Stimulated activated CD8-positive, alpha-beta memory T cell treated with anti-CD3 and anti-CD28 coated beads, Interleukin-12 subunit alpha, Interleukin-12 subunit beta, amount 100 ng/mL, for 1 hour (primary cell): ENCODE results near the gene DENND6B.
"Not testable (repeated sequence)": the region's sequence is repeated elsewhere in the genome, so short reads cannot be mapped to it uniquely, and the experiment has no call there.

ENCODE experiments used
- DNase-seq: peaks from one replicate; pipeline ENCODE4 v3.0.0-alpha.2; 2020; ENCODE audit warnings: low read depth

Gene DENND6B

DNA sequence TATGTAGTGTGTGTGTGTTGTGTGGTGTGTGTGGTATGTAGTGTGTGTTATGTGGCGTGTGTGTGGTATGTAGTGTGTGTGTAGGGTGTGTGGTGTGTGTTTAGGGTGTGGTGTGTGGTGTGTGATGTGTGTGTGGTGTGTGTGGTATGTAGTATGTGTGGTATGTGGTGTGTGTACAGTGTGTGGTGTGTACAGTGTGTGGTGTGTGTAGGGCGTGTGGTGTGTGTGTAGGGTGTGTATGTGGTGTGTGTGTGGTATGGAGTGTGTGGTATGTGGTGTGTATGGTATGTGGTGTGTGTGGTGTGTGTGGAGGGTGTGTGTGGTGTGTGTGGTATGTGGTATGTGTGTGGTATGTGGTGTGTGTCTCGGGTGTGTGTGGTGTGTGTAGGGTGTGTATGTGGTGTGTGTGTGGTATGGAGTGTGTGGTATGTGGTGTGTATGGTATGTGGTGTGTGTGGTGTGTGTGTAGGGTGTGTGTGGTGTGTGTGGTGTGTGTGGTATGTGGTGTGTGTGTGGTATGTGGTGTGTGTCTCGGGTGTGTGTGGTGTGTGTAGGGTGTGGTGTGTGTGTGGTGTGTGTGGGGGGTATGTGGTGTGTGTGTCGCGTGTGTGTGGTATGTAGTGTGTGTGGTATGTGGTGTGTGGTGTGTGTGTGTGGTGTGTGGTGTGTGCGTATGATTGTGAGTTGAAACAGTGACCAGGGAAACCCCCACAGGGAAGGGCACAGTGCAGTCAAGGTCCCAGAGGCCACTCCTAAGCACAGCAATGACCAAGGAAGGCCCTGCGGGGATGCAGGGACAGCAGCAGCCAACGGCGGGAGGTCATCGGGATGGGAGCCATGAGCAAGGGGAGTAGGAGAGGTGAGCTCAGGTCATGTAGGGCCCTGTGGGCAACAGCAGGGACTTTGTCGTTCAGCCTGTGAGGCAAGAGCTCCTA lies 13.4 kb upstream of the DENND6B start:
- DNase-seq, result no peak

DNA sequence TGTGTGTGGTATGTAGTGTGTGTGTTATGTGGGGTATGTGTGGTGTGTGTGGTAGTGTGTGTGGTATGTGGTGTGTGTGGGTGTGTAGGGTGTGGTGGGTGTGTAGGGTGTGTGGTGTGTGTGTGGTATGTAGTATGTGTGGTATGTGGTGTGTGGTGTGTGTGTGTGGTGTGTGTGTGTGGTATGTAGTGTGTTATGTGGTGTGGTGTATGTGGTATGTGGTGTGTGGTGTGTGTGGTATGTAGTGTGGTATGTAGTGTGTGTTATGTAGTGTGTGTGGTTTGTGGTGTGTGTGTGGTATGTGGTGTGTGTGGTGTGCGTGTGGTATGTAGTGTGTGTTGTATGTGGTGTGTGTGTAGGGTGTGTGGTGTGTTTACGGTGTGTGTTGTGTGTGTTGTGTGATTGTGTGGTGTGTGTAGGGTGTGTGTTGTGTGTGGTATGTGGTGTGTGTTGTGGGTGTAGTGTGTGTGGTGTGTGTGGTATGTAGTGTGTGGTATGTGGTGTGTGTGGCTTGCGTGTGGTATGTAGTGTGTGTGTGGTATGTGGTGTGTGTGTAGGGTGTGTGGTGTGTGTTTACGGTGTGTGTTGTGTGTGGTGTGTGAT lies 12.1 kb upstream of the DENND6B start:
- no peak for DNase-seq

DNA sequence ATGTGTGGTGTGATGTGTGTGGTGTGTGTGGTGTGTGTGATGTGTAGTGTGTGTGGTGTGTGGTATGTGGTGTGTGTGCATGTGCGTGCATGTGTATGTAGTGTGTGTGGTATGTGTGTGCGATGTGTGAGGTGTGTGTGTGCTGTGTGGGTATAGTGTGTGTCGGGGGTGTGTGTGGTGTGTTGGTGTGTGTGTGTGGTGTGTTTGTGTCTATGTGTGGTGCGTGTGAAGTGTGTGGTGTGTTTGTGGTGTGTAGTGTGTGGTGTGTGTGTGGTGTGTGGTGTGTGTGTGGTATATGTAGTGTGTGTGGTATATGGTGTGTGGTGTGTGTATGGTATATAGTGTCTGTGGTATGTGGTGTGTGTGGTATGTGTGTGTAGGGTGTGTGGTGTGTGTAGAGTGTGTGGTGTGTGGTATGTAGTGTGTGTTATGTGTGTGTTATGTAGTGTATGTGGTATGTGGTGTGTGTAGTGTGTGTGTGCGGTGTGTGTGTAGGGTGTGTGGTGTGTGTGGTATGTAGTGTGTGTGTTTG lies 11.3 kb upstream of the DENND6B start:
- no peak for DNase-seq

DNA sequence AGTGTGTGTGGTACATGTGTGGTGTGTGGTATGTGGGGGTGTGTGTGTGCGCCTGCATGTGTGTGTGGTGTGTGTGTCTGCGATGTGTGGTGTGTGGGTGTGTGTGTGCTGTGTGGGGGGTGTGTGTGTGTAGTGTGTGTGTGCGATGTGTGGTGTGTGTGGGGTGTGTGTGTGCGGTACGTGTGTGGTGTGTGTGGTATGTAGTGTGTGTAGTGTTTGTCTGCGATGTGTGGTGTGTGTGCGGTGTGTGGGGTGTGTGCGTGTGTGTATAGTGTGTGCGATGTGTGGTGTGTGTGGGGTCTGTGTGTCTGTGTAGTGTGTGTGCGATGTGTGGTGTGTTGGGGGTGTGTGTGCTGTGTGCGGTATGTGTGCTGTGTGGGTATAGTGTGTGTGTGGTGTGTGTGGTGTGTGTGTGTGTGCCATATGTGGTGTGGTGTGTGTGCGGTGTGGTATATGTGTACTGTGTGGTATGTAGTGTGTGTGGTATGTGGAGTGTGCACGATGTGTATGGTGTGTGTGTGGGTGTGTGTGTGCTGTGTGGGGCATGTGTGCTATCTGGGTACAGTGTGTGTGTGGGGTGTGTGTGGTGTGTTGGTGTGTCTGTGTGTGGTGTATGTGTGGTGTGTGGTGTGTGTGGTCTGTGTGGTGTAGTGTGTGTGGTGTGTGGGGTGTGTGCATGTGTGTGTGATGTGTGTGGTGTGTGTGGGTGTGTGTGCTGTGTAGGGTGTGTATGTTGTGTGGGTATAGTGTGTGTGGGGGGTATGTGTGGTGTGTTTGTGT lies 10.6 kb upstream of the DENND6B start:
- no peak for DNase-seq

DNA sequence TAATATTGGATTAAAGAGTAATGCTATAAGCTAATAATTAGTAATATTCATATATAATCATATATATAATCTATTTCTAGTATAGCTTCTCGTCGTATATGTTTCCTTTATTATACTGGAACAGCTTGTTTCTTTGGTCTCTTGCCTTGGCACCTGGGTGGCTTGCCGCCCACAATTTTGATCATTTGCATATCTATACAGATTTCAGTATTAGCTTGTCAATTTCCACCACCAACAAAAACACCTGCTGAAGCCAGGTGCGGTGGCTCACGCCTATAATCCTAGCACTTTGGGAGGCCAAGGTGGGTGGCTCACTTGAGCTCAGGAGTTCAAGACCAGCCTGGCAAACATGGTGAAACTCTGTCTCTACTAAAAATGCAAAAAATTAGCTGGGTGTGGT lies 7.6 kb upstream of the DENND6B start:
- not testable (repeated sequence) for DNase-seq

DNA sequence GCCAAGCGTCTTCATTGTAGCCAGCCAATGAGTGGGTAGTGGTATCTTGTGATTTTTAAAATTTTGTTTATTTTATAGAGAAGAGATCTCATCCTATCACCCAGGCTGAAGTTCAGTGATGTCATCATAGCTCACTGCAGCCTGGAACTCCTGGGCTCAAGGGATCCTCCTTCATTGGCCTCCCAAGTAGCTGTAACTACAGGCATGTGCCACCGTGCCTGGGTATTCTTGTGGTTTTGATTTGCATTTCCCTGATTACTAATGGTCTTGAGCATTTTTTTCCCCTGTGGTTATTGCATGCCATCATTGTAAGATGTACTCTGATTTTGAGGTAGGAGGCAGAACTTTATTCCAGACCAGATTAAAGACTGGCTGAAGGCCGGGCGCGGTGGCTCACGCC lies 2.4 kb upstream of the DENND6B start:
- DNase-seq, result no peak

DNA sequence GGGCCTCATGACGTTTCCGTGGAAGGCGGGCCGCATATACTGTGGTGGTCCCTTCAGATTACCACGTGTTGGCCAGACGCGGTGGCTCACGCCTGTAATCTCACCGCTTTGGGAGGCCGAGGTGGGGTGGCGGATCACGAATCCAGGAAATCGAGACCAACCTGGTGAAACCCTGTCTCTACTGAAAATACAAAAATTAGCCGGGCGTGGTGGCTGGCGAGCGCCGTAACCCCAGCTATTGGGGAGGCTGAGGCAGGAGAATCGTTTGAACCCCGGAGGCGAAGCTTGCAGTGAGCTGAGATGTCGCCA lies 853 bp upstream of the DENND6B start:
- no peak for DNase-seq

DNA sequence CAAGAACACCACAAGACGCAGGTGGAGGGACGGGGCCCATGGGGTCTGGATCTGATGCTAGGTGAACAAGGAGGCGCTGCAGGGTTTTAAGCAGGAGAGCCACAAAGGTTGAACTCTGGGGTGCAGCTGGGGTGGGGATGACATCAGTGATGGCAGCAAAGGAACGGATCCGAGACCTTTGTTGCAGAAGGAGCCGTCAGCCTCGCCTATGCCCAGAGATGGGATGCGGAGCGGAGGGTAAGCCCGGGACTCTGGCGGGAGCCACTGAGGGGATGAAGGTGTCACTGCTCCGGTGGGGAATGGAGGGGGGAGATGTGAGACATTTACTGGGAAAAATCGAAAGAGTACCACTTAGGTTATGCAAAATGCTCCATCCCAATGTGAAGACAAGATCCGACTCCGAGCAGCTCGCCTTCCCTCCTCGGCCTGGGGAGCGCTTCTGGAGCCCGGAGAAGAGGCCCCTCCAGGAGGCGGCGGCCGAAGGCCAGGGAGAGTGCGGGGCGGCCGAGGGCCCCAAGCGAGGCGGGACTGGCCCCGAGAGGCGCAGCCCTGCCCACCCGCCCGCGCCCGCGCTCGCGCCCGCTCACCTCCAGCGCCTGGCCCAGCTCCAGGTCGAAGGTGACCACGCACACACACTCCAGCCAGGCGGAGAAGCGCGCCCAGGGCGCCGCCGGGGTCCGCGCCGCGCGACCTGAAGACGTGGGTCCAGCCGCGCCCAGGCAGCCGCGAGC lies 422 bp downstream of the DENND6B start:
- DNase-seq, result no peak

DNA sequence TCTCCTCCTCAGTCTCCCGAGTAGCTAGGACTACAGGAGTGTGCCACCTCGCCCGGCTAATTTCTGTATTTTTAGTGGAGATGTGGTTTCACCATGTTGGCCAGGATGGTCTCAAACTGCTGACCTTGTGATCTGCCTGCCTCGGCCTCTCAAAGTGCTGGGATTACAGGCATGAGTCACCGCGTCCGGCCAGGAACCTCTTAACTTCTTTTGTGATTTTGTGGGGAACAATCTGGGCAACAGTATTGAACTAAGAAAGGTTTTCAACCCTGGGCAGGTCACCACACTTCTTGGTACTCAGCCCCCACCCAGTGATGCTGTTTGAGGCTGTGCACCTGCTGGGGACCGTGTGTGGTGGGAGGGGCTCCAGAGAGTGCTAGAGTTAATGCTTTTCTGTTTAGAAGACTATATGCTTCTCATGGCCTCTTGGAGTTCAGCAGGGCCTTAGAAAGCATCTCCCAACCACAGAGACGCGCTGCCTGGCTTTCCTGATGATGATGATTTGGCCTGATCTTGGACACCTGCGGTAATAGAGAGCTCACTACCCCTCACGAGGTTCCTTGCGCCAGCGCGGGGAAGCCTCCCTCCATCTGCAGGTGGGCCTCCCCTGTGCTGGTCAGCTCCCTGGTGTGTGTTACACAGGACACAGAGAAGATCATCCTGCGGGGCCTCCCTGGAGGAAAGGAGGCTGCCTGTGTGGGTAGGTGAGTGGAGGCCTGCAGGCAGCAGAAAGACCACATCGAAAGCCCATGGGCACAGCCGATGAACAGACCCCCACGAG lies 1.2 kb downstream of the DENND6B start:
- no peak for DNase-seq

DNA sequence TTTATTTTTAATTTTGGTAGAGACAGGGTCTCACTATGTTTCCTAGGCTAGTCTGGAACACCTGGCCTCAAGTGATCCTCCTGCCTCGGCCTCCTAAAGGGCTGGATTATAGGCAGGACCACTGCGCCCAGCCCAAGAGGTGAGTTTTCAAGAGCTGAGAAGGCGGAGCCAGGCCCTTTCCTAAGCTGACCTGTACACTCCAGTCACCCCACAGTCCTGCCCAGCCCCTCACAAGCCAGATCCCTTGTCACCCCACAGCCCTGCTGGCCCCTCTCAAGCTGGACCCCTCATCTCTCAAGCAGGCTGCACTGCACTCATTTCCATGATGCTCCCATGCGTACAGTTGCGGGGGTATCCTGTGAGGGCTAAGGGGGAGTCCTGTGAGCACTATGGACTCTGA lies 2.9 kb downstream of the DENND6B start:
- no peak for DNase-seq

DNA sequence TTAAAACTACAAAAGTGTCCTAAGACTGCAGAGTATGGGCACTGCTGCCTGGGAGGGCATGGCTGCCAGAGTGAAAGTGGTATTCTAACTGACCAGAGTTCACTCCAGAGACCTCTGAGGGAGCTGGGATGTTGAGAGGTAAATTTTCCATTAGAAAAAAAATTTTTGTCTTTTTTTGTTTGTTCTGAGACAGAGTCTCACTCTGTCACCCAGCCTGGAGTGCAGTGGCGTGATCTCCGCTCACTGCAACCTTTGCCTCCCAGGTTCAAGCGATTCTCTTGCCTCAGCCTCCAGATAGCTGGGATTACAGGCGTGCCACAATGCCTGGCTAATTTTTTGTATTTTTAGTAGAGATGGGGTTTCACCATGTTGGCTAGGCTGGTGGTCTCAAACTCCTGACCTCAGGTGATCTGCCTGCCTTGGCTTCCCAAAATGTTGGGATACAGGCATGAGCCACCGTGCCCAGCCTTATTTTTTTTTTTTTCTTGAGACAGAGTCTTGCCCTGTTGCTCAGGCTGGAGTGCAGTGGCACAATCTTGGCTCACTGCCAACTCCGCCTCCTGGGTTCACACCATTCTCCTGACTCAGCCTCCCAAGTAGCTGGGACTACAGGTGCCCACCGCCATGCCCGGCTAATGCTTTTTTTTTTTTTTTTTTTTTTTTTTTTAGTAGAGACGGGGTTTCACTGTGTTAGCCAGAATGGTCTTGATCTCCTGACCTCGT lies 4.3 kb downstream of the DENND6B start:
- DNase-seq, result not testable (repeated sequence)

DNA sequence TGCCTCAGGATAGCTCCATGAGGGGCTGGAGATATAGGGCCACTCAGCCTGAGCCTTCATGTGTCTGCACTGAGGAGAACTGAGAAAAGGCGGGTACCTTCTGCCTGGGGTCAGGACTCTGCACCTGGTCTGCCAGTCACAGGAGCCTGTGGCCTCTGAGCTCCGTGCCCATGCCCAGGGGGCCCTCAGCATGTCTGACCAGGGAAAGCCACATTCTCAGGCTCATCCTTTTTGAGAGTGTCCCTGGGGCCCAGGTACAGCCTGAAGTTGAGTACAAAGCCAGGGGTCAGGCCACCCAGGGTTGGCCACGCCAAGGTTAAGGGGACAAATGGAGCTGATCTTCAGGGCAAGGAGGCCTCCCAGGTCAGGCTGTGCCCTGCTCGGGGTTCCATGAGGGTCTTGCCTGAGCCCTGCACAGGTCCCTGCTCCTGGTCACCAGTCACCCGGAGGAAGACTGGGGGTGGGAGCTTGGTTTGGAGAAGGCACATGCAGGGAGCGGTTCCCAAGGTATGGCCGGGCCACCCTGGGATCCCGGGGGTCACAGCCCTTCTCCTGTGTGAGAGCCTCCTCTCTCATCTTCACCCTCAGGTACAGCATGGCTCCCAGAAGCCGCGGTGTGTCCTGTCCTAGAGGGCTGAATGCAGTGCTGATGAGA lies 6.0 kb downstream of the DENND6B start:
- no peak for DNase-seq

DNA sequence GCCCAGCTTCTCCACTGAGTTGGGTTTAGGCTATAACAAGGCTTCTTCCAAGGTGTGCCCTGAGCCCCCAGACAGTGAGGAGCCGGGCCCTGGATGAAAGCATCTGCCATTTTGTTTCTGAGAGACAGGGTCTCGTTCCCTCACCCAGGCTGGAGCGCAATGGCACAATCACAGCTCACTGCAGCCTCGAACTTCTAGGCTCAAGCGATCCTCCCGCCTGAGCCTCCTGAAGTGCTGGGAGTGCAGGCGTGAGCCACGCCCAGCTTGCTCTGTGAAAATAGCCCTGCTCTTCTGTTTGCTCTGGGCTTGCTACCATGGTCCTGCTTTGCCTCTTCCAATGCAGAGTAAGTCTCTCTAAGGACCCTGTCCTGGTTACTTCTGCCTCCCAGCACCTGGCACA lies 6.7 kb downstream of the DENND6B start:
- DNase-seq, result no peak

DNA sequence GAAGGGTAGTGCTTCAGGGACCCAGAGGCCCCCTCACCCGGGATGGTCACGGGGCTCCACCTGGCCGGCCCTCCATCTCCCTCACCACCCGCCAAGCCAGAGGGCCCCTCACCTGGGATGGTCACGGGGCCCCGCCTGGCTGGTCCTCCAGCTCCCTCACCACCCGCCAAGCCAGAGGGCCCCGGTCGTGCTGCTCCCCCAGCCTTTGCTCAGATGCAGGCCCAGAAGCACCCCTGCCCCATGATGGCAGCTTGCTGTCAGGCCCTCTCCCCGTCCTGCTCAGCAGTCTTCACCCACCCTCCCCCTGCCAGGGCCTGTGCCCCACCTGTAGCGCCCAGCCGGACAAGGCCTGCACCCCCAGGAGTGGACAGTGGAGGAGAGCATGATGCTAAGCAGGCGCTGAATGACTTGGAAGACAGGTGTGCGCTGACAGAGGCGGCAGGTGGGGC lies 7.3 kb downstream of the DENND6B start:
- no peak for DNase-seq

DNA sequence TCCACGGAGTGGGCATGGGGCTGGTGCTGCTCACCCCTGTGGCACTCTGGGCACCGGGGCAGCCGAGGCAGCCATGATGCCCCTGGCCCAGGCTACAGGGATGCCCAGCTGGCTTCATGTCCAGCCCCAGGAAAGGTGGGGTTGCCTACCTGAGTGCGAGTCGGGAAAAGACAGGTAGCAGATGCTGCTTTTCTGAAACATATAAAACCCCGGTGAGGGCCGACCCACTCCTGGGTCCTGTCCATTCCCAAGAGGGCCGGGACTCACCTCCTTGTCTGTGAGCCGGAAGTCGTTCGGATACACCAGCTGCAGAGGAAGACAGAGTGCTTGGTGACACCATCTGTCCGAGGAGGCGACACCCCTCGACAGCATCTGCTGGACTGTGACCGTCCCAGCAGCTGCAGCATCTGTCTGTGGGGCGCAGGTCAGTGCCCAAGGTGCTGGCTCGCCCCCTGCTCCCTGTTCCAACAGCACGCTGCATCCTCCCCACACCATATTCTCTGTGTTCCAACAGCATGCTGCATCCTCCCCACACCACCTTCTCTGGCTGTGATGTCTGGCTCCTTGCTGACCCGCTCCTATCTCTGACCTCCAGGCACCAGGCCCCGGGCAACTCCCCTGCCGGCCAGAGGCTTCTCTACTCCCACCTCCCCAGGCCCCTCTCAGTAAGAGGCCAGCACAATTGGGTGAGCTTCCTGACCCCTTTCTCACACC lies 8.0 kb downstream of the DENND6B start:
- no peak for DNase-seq

DNA sequence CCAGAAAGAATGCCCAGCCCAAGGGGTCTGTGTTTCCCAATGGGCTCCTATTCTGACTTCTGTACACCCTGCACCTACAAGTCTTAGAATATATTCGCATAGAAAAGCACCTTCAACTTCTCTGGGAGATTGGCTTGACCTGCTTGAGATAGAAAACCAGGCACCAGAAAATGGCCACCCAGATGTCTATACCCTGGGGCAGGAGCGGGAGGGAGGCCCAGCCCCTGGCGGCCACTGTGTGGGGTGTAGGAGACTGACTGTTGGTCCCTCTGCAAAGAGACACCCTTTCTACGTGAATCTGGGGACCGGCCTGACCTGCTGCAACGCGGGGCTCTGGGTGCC lies 8.5 kb downstream of the DENND6B start:
- DNase-seq, result no peak

DNA sequence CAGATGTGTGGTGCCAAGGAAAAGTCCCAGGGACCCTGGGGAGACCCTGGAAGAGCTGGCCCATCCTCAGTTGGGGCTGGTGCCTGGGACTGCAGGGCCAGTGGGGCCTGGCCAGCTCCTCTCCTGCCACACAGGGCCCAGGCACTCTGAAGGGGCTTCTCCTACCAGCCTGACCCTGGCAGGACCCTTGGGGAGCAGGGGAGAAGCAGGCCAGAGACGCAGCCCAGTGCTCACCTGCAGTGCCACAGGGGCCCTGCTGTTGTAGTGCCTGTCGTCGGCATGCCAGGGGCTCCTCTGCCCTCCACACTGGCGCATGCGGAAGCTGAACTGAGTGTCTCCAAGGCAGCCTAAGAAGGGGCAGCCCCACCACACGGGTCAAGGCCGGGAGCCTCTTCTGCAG lies 9.1 kb downstream of the DENND6B start:
- no peak for DNase-seq

DNA sequence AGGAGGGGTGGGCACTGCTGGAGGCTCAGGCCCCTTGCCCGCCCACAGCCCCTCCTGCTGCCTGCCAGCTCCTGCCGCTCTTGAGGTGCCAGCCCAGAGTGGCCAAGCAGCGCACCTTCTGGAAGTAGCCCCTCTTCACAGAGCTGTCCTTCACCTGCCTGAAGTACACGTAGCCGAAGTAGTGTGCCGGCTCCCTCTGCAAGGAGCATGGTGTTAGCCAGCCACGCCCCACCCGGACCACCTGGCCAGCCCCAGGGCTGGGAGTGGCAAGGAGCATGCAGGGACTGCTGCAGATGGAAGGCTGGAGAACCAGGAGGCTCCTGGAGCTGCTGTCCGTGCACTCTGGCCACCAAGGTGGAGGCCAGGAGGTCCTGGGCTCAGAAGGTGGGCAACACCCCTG lies 9.6 kb downstream of the DENND6B start:
- DNase-seq, result no peak
